ENCODE data around the gene PPEF2.

Gene PPEF2

GRCh38 chr4:75895744-75896314 is 6.4 kb downstream of the PPEF2 start (continued):
- no peak for TF ChIP-seq POU6F1 (CRISPR knock-in tag; IDR thresholded peaks at IDR 0.05; ENCODE audit: borderline replicate concordance, low read depth)

- TF ChIP-seq TOX (CRISPR knock-in tag; IDR thresholded peaks at IDR 0.05; ENCODE audit: borderline replicate concordance) = no peak
- TF ChIP-seq ESRRG (CRISPR knock-in tag; IDR thresholded peaks at IDR 0.05) = no peak
- no peak for TF ChIP-seq RARB (CRISPR knock-in tag; IDR thresholded peaks at IDR 0.05)
- no peak for TF ChIP-seq ZC3H10 (CRISPR knock-in tag; IDR thresholded peaks at IDR 0.05)
- TF ChIP-seq SNAI2 (CRISPR knock-in tag; IDR thresholded peaks at IDR 0.05) = no peak
- TF ChIP-seq ARNTL (CRISPR knock-in tag; IDR thresholded peaks at IDR 0.05; ENCODE audit: borderline replicate concordance, low read depth) = no peak
- no peak for TF ChIP-seq ZFP3 (CRISPR knock-in tag; IDR thresholded peaks at IDR 0.05)
- no peak for TF ChIP-seq OSR1 (CRISPR knock-in tag; IDR thresholded peaks at IDR 0.05)
- TF ChIP-seq TSHZ2 (CRISPR knock-in tag; IDR thresholded peaks at IDR 0.05) = no peak
- no peak for TF ChIP-seq TCF4 (CRISPR knock-in tag; IDR thresholded peaks at IDR 0.05; ENCODE audit: borderline replicate concordance)
- peak; percentile 60; the same call in 2 of the 3 replicates for ATAC-seq
Measured at GRCh38 chr4:75892508-75892907, 9.7 kb downstream of the PPEF2 start.

- no peak for ATAC-seq
- TF ChIP-seq ZFP3 (CRISPR knock-in tag; IDR thresholded peaks at IDR 0.05) (no peak), ZFP30 (CRISPR knock-in tag; IDR thresholded peaks at IDR 0.05) (no peak), ZC3H10 (CRISPR knock-in tag; IDR thresholded peaks at IDR 0.05) (no peak), ZNF565 (CRISPR knock-in tag; conservative IDR thresholded peaks at IDR 0.05; ENCODE audit: low read depth) (no peak), BACH2 (CRISPR knock-in tag; IDR thresholded peaks at IDR 0.05; ENCODE audit: borderline replicate concordance) (no peak), ZNF8 (CRISPR knock-in tag; IDR thresholded peaks at IDR 0.05) (no peak), RARB (CRISPR knock-in tag; IDR thresholded peaks at IDR 0.05) (no peak), SNAI2 (CRISPR knock-in tag; IDR thresholded peaks at IDR 0.05) (no peak), TSHZ2 (CRISPR knock-in tag; IDR thresholded peaks at IDR 0.05) (no peak), TOX (CRISPR knock-in tag; IDR thresholded peaks at IDR 0.05; ENCODE audit: borderline replicate concordance) (no peak), POU6F1 (CRISPR knock-in tag; IDR thresholded peaks at IDR 0.05; ENCODE audit: borderline replicate concordance, low read depth) (no peak), TCF4 (CRISPR knock-in tag; IDR thresholded peaks at IDR 0.05; ENCODE audit: borderline replicate concordance) (no peak), CSDC2 (CRISPR knock-in tag; IDR thresholded peaks at IDR 0.05) (no peak)
Measured at GRCh38 chr4:75891611-75892010, 10.6 kb downstream of the PPEF2 start.

GRCh38 chr4:75889537-75890199 is 12.6 kb downstream of the PPEF2 start:
- ATAC-seq = no peak
- TF ChIP-seq TSHZ2 (CRISPR knock-in tag; IDR thresholded peaks at IDR 0.05) = no peak

Data from SK-N-SH treated with all-trans-retinoic acid at 6 μM for 48 hours (cell line).